Trophoblast cell (in vitro differentiated cells and primary cell): Measurements from ENCODE around the gene GALNT18.

ENCODE experiments used
- DNase-seq, 2 donors: peaks; one replicate each; pipeline ENCODE4 v3.0.0-alpha.2; 2016
- H2AFZ ChIP-seq: 2 replicates; pipeline ENCODE4 v1.6.1; 2013; ENCODE audit warnings: low read length, moderate library complexity, mild to moderate bottlenecking; ENCODE audit not compliant: insufficient read depth, poor library complexity
- H2AK5ac ChIP-seq: 2 replicates; pipeline ENCODE4 v1.6.1; 2013; ENCODE audit warnings: mild to moderate bottlenecking, low read length
- H2BK120ac ChIP-seq: 2 replicates; pipeline ENCODE4 v1.6.1; 2013; ENCODE audit warnings: low read length, mild to moderate bottlenecking, moderate library complexity; ENCODE audit not compliant: insufficient read depth, poor library complexity
- H2BK12ac ChIP-seq: 2 replicates; pipeline ENCODE4 v1.6.1; 2013; ENCODE audit warnings: mild to moderate bottlenecking, low read length, moderate library complexity
- H2BK5ac ChIP-seq: 2 replicates; pipeline ENCODE4 v1.6.1; 2013; ENCODE audit warnings: low read length, low read depth, moderate library complexity, mild to moderate bottlenecking; ENCODE audit not compliant: poor library complexity
- H3K14ac ChIP-seq: 2 replicates; pipeline ENCODE4 v1.6.1; 2013; ENCODE audit warnings: mild to moderate bottlenecking, low read length
- H3K18ac ChIP-seq: 2 replicates; pipeline ENCODE4 v1.6.1; 2013; ENCODE audit warnings: mild to moderate bottlenecking, low read length
- H3K23ac ChIP-seq: 2 replicates; pipeline ENCODE4 v1.6.1; 2013; ENCODE audit warnings: low read length
- H3K27ac ChIP-seq: 2 replicates; pipeline ENCODE4 v1.5.1; 2013; ENCODE audit warnings: low read depth, mild to moderate bottlenecking, inconsistent platforms, low read length, moderate library complexity
- H3K27me3 ChIP-seq: 2 replicates; pipeline ENCODE4 v1.6.1; 2013; ENCODE audit warnings: inconsistent platforms, mild to moderate bottlenecking, low read length, moderate library complexity; ENCODE audit not compliant: insufficient read depth
- H3K36me3 ChIP-seq, 2 experiments: 1 replicate in 1 of 2; 2 replicates in 1 of 2; pipeline ENCODE4 v1.6.1; 2013; ENCODE audit warnings: low read length in 2 of 2, mild to moderate bottlenecking in 2 of 2, moderate library complexity in 1 of 2; ENCODE audit not compliant: insufficient read depth in 2 of 2, control insufficient read depth in 1 of 2
- H3K4ac ChIP-seq: 2 replicates; pipeline ENCODE4 v1.6.1; 2013; ENCODE audit warnings: low read depth, mild to moderate bottlenecking, low read length, moderate library complexity
- H3K4me1 ChIP-seq, 2 experiments: 1 replicate in 1 of 2; 2 replicates in 1 of 2; pipeline ENCODE4 v1.6.1; 2013; ENCODE audit warnings: low read length in 2 of 2, mild to moderate bottlenecking in 2 of 2, moderate library complexity in 1 of 2; ENCODE audit not compliant: insufficient read depth in 2 of 2, control insufficient read depth in 1 of 2
- H3K4me2 ChIP-seq: 2 replicates; pipeline ENCODE4 v1.6.1; 2013; ENCODE audit warnings: inconsistent platforms, mild to moderate bottlenecking, low read length, moderate library complexity
- H3K4me3 ChIP-seq: 2 replicates; pipeline ENCODE4 v1.5.1; 2013; ENCODE audit warnings: mild to moderate bottlenecking, low read depth, low read length, inconsistent platforms
- H3K79me1 ChIP-seq: one replicate; pipeline ENCODE4 v1.6.1; 2013; ENCODE audit warnings: low read length
- H3K79me2 ChIP-seq: 2 replicates; pipeline ENCODE4 v1.6.1; 2013; ENCODE audit warnings: low read length, mild to moderate bottlenecking; ENCODE audit not compliant: control insufficient read depth, insufficient read depth, poor library complexity
- H3K9ac ChIP-seq: 2 replicates; pipeline ENCODE4 v1.6.1; 2013; ENCODE audit warnings: mild to moderate bottlenecking, low read length
- H3K9me3 ChIP-seq: 2 replicates; pipeline ENCODE4 v1.6.1; 2013; ENCODE audit warnings: low read depth, mild to moderate bottlenecking, control low read depth, inconsistent platforms, low read length; ENCODE audit not compliant: insufficient read depth
- H4K12ac ChIP-seq: 2 replicates; pipeline ENCODE4 v1.6.1; 2013; ENCODE audit warnings: low read depth, mild to moderate bottlenecking, low read length, moderate library complexity
- H4K8ac ChIP-seq: 2 replicates; pipeline ENCODE4 v1.6.1; 2013; ENCODE audit warnings: low read depth, mild to moderate bottlenecking, low read length, moderate library complexity
- H4K91ac ChIP-seq: one replicate; pipeline ENCODE4 v1.6.1; 2013; ENCODE audit warnings: low read depth, mild to moderate bottlenecking, low read length, moderate library complexity
- WGBS: extraction: QIAGEN DNeasy Blood & Tissue Kit; methylation state at CpG from one replicate; pipeline ENCODE4 v1.1.7; 2013; ENCODE audit warnings: missing lambda C conversion rate; ENCODE audit not compliant: insufficient read length, insufficient coverage; ENCODE audit errors: extremely low coverage; 5-methylcytosine and 5-hydroxymethylcytosine counted together

GALNT18 gene

GRCh38 chr11:11387622-11388305 lies 234.0 kb downstream of the GALNT18 start:
- Histone ChIP-seq H4K12ac (no peak overlapping the region), H3K4ac (no peak overlapping the region), H4K91ac (no peak overlapping the region), H2BK12ac (no peak overlapping the region), H2BK5ac (no peak overlapping the region), H3K14ac (no peak overlapping the region), H3K79me2 (no peaks in the 10 kb centered on the region), H3K27me3 (no peaks in the 10 kb centered on the region), H3K23ac (no peak overlapping the region), H3K4me1 (no peaks in the 10 kb centered on the region), H3K27ac (no peak overlapping the region), H3K79me1 (no peaks in the 10 kb centered on the region), H3K4me3 (no peak overlapping the region), H2AFZ (no peak overlapping the region), H3K18ac (no peak overlapping the region), H2BK120ac (no peak overlapping the region), H3K36me3 (no peaks in the 10 kb centered on the region), H3K9me3 (no peaks in the 10 kb centered on the region), H2AK5ac (no peak overlapping the region), H3K4me2 (no peak overlapping the region), H3K9ac (no peak overlapping the region), H4K8ac (no peak overlapping the region)
- no peak for DNase-seq
- no CpG with 5 or more reads among the region's 10 CpGs for WGBS

GRCh38 chr11:11387207-11387606 lies 234.6 kb downstream of the GALNT18 start:
- no peak overlapping the region for H4K91ac ChIP-seq
- no peak for DNase-seq
- H3K14ac ChIP-seq = no peak overlapping the region
- H2BK120ac ChIP-seq = no peak overlapping the region
- H3K4me2 ChIP-seq = no peak overlapping the region
- no peaks in the 10 kb centered on the region for H3K79me2 ChIP-seq
- H4K8ac ChIP-seq = no peak overlapping the region
- no peak overlapping the region for H2AFZ ChIP-seq
- no peak overlapping the region for H3K23ac ChIP-seq
- no peak overlapping the region for H2BK5ac ChIP-seq
- no peaks in the 10 kb centered on the region for H3K9me3 ChIP-seq
- no peaks in the 10 kb centered on the region for H3K36me3 ChIP-seq
- H3K4me1 ChIP-seq = no peaks in the 10 kb centered on the region
- no peaks in the 10 kb centered on the region for H3K27me3 ChIP-seq
- no peak overlapping the region for H2BK12ac ChIP-seq
- H3K79me1 ChIP-seq = no peaks in the 10 kb centered on the region
- H3K4me3 ChIP-seq = no peak overlapping the region
- no CpG with 5 or more reads among the region's 4 CpGs for WGBS
- H4K12ac ChIP-seq = no peak overlapping the region
- no peak overlapping the region for H2AK5ac ChIP-seq
- H3K27ac ChIP-seq = no peak overlapping the region
- H3K9ac ChIP-seq = no peak overlapping the region
- H3K18ac ChIP-seq = no peak overlapping the region
- H3K4ac ChIP-seq = no peak overlapping the region

- no peaks in the 10 kb centered on the region for H3K36me3 ChIP-seq
- H3K79me1 ChIP-seq = no peaks in the 10 kb centered on the region
- no peak overlapping the region for H3K23ac ChIP-seq
- no peak for DNase-seq
- H3K4me1 ChIP-seq = no peaks in the 10 kb centered on the region
- no peak overlapping the region for H4K8ac ChIP-seq
- no peak overlapping the region for H3K4me2 ChIP-seq
- no peak overlapping the region for H3K18ac ChIP-seq
- no peak overlapping the region for H2AFZ ChIP-seq
- no peak overlapping the region for H3K27ac ChIP-seq
- no peaks in the 10 kb centered on the region for H3K9me3 ChIP-seq
- no peak overlapping the region for H2BK12ac ChIP-seq
- H2BK5ac ChIP-seq = no peak overlapping the region
- no peak overlapping the region for H4K91ac ChIP-seq
- H4K12ac ChIP-seq = no peak overlapping the region
- no peak overlapping the region for H3K4ac ChIP-seq
- H3K14ac ChIP-seq = no peak overlapping the region
- no peak overlapping the region for H2AK5ac ChIP-seq
- no peak overlapping the region for H3K9ac ChIP-seq
- H3K4me3 ChIP-seq = no peak overlapping the region
- no CpG with 5 or more reads among the region's 2 CpGs for WGBS
- H3K27me3 ChIP-seq = no peaks in the 10 kb centered on the region
- no peaks in the 10 kb centered on the region for H3K79me2 ChIP-seq
- no peak overlapping the region for H2BK120ac ChIP-seq
Observed at GRCh38 chr11:11384829-11385228, 237.0 kb downstream of the GALNT18 start.

GRCh38 chr11:11383995-11384394 lies 237.8 kb downstream of the GALNT18 start:
- Histone ChIP-seq H2AK5ac (no peak overlapping the region), H3K27ac (no peak overlapping the region), H3K14ac (no peak overlapping the region), H2AFZ (no peak overlapping the region), H3K4me1 (no peaks in the 10 kb centered on the region), H3K23ac (no peak overlapping the region), H3K4me2 (no peak overlapping the region), H3K79me2 (no peaks in the 10 kb centered on the region), H4K12ac (no peak overlapping the region), H3K27me3 (no peaks in the 10 kb centered on the region), H3K18ac (no peak overlapping the region), H3K4me3 (no peak overlapping the region), H4K8ac (no peak overlapping the region), H2BK12ac (no peak overlapping the region), H3K9ac (no peak overlapping the region), H3K79me1 (no peaks in the 10 kb centered on the region), H3K36me3 (no peaks in the 10 kb centered on the region), H2BK5ac (no peak overlapping the region), H4K91ac (no peak overlapping the region), H3K9me3 (no peaks in the 10 kb centered on the region), H2BK120ac (no peak overlapping the region), H3K4ac (no peak overlapping the region)
- WGBS = no CpG with 5 or more reads among the region's 2 CpGs
- peak in 1 of 2 donors; percentile 51 for DNase-seq
